ENCODE measurements around the gene NPC2.

DNA sequence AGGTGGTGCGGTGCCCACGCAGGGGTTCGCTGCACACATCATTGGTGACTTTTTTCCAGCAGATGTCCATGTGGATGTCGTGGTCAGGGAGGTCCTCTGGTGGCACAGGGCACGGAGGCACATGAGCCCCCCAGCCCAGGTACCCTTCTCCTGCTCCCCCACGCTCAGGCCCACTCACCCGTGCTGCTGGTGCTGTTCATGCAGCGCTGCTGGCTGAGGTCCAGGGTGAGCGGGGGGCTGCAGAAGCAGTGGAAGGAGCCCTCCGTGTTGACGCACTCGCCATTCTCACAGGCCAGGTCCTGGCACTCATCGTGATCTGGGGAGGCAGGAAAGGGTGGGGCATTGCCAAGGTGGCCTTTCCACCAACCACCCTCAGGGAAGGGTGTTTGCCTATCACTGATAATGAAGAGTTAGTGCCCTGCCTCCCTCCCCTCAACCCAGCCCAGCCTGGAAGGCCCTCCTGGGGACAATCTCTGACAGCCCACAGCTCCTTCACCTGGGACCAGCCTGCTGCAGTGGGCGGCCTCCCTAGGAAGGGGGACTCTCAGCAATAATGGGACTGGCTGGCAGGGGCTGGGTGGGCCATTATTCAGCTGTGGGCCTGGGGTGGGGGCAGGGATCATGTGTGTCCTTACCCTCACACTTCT, 10.3 kb upstream of the NPC2 start:
- TF ChIP-seq EZH2 (IDR thresholded peaks at IDR 0.05; ENCODE audit: insufficient read depth, poor library complexity, severe bottlenecking) (no peak), EZH2phosphoT487 (IDR thresholded peaks at IDR 0.05; ENCODE audit: insufficient read depth, low read depth) (no peak)
